HL-60 (cell line): ENCODE data around the gene AGBL4.

Experiments
- CTCF ChIP-seq: IDR thresholded peaks from one replicate; pipeline ENCODE4 v1.5.1; 2011; ENCODE audit warnings: low read length, control low read depth, inconsistent platforms; ENCODE audit not compliant: insufficient read depth
- REST ChIP-seq: IDR thresholded peaks from 2 replicates; pipeline ENCODE4 v1.6.1; 2012; ENCODE audit warnings: low read depth; ENCODE audit not compliant: insufficient replicate concordance

GRCh38 chr1:49136738-49137251 is 887.0 kb downstream of the AGBL4 start:
- TF ChIP-seq CTCF (no peak), REST (no peak)
